Bronchial epithelial cell (primary cell): Measurements from ENCODE around the gene EML4. TPM values are rescaled to one million over a fixed set of nuclear protein-coding genes. Genes with fewer than 3 reads are reported as not detected.
A peak's percentile ranks its signal among the peaks of the same experiment; 100 is the strongest.

Experiments used
- DNase-seq: peaks from one replicate; pipeline ENCODE4 v3.0.0-alpha.2; 2010; ENCODE audit warnings: low read depth
- FAIRE-seq: peaks from 2 replicates; lab custom pipeline; 2011; peaks lifted over from hg19 to GRCh38; lab: Jason Lieb, UNC
- H3K27me3 ChIP-seq: 2 replicates; pipeline ENCODE4 v1.5.1; 2011; ENCODE audit warnings: low read length; ENCODE audit not compliant: control insufficient read depth, insufficient read depth
- H3K36me3 ChIP-seq: 2 replicates; pipeline ENCODE4 v1.5.1; 2011; ENCODE audit warnings: low read length; ENCODE audit not compliant: control insufficient read depth, insufficient read depth
- H3K4me3 ChIP-seq: 2 replicates; pipeline ENCODE4 v1.5.1; 2011; ENCODE audit warnings: mild to moderate bottlenecking, low read depth, low read length, control low read depth
- CTCF ChIP-seq: IDR thresholded peaks from 2 replicates; pipeline ENCODE4 v1.5.1; 2011; ENCODE audit warnings: mild to moderate bottlenecking, moderate library complexity, low read length, control low read depth, inconsistent platforms; ENCODE audit not compliant: insufficient read depth, severe bottlenecking
- total RNA-seq: library from RNA; depleted of rRNA; stranded (reverse); fragments of >200 nt; gene quantifications from 2 replicates; pipeline ENCODE4 v1.2.1, GENCODE V29; 2014

The EML4 gene
- total RNA-seq, 1 donor from 2014 or later = 26.3 TPM

- Histone ChIP-seq H3K36me3 (no peaks in the 10 kb centered on the region), H3K4me3 (no peak overlapping the region), H3K27me3 (no peaks in the 10 kb centered on the region)
- peak; percentile 18 for TF ChIP-seq CTCF
- no peak for FAIRE-seq
- peak; percentile 41 for DNase-seq
These were observed 27.5 kb downstream of the EML4 start for GRCh38 chr2:42196403-42197267.

- FAIRE-seq = no peak
These were observed 28.6 kb downstream of the EML4 start for GRCh38 chr2:42197792-42198191.

GRCh38 chr2:42198466-42198865 lies 29.3 kb downstream of the EML4 start:
- TF ChIP-seq CTCF = no peak
- DNase-seq (no peak), FAIRE-seq (no peak)
- H3K36me3 ChIP-seq = no peaks in the 10 kb centered on the region
- H3K4me3 ChIP-seq = no peak overlapping the region
- no peaks in the 10 kb centered on the region for H3K27me3 ChIP-seq

More at GRCh38 chr2:42197792-42198191, 28.6 kb downstream of the EML4 start:
- no peak for TF ChIP-seq CTCF
- Histone ChIP-seq H3K27me3 (no peaks in the 10 kb centered on the region), H3K36me3 (no peaks in the 10 kb centered on the region), H3K4me3 (no peak overlapping the region)
- no peak for DNase-seq

- H3K4me3 ChIP-seq = no peak overlapping the region
- no peaks in the 10 kb centered on the region for H3K27me3 ChIP-seq
- DNase-seq (no peak), FAIRE-seq (no peak)
- no peak for TF ChIP-seq CTCF
- no peaks in the 10 kb centered on the region for H3K36me3 ChIP-seq
These were observed 29.8 kb downstream of the EML4 start for GRCh38 chr2:42199002-42199401.

GRCh38 chr2:42199626-42200025 lies 30.5 kb downstream of the EML4 start:
- Histone ChIP-seq H3K4me3 (no peak overlapping the region), H3K36me3 (no peaks in the 10 kb centered on the region), H3K27me3 (no peaks in the 10 kb centered on the region)
- TF ChIP-seq CTCF = no peak
- FAIRE-seq (no peak), DNase-seq (no peak)
